Body of pancreas (tissue), 4 donors: Measurements from ENCODE around the gene CCDC33.

Source experiments
- CTCF ChIP-seq, 7 experiments: fragments of 450-650 bp in 4 of 7; fragments of 200-600 bp in 3 of 7; sonication (generic) in 3 of 7; IDR thresholded peaks; one replicate each; pipeline ENCODE4 v1.5.1; 2016 to 2019; ENCODE audit warnings: antibody characterized with exemption in 7 of 7
- POLR2A ChIP-seq, 3 donors: fragments of 450-650 bp; IDR thresholded peaks; one replicate each; pipeline ENCODE4 v1.6.1; 2016; ENCODE audit warnings: antibody characterized with exemption in 3 of 3, mild to moderate bottlenecking in 2 of 3

DNA sequence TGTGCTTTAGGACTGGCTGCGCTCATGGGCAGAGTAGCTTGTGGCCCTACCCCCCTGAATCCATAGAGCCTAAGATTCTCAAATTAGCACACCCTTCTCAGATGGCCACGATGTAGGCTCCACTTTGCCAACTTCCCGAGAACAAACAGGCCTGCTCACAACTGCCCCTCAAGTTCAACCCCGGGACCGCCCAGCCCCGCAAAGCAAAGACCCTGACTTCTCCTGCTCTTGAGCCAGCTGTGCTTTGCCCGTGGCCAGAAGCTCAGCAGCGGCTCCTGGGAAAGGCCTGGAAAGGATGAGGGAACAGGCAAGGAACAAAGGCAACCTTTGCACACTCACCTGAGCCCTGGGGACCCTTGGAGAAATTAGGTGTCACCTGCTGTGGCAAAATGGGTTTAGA is 99.3 kb downstream of the CCDC33 start:
- TF ChIP-seq CTCF (IDR thresholded peaks at IDR 0.05) (no peak), POLR2A (IDR thresholded peaks at IDR 0.05) (no peak)
